ENCODE results near the gene IQCK.

IQCK gene

GRCh38 chr16:19885451-19886072, 167.5 kb downstream of the IQCK start:
- peak overlapping the region; percentile 59 for H3K4me3 ChIP-seq (ENCODE audit: control insufficient read depth, low read depth, low read length)
- no peak for TF ChIP-seq CTCF (IDR thresholded peaks at IDR 0.05; ENCODE audit: control insufficient read depth, insufficient read depth, low read depth, low read length, missing control alignments)

DNA sequence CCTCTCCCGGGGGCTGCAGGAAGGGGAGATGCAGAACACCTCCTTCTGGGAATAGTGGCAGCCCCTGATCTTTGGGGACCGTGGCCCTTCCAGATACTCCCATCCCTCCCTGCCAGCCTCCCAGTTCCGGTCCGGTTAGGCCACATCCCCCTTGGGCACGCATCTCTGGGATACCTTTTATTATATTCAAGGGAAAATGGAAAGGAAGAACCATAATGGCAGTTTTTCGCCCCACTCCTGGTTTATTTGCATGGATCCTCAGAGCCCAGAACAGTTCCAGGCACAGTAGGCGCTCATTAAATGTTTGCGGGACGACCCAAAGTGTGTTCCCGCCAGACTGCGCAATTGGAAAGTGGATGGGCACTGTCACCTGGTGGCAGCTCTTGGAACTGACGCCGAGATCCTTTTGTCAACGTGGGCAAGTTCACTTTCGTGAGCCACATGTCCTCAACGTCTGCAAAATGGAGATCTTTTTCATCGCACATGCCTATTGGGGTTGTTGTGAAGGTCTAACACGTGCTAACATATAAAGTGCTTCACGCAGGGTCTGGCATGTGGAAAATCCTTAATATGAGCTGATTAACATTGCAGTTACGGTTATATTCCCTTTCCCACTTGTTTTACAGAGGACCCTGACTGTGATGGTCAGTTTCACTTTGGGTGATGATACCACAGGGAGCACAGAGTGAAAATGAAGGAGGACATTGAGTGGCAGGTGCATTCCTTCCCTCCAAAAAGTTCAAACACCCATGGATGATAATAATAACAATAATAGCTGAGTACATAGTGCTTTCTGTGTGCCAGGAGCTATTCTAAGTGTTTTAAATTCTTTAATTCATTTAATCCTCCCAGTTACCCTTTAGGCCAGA, 168.2 kb downstream of the IQCK start:
- peak; percentile 100 for TF ChIP-seq CTCF (IDR thresholded peaks at IDR 0.05; ENCODE audit: control insufficient read depth, insufficient read depth, low read depth, low read length, missing control alignments)
- DNase-seq (ENCODE audit: low read depth), result peak; percentile 17
- H3K4me3 ChIP-seq (ENCODE audit: control insufficient read depth, low read depth, low read length), result no peak overlapping the region

More at GRCh38 chr16:19885451-19886072, 167.5 kb downstream of the IQCK start:
- no peak for DNase-seq (ENCODE audit: low read depth)

GRCh38 chr16:19888834-19889233, 170.8 kb downstream of the IQCK start:
- TF ChIP-seq CTCF (IDR thresholded peaks at IDR 0.05; ENCODE audit: control insufficient read depth, insufficient read depth, low read depth, low read length, missing control alignments), result no peak
- no peak for DNase-seq (ENCODE audit: low read depth)
- no peak overlapping the region for H3K4me3 ChIP-seq (ENCODE audit: control insufficient read depth, low read depth, low read length)

- TF ChIP-seq CTCF (IDR thresholded peaks at IDR 0.05; ENCODE audit: control insufficient read depth, insufficient read depth, low read depth, low read length, missing control alignments), result no peak
- no peak for DNase-seq (ENCODE audit: low read depth)
- H3K4me3 ChIP-seq (ENCODE audit: control insufficient read depth, low read depth, low read length), result no peak overlapping the region
Observed at GRCh38 chr16:19890901-19891300, 172.8 kb downstream of the IQCK start.

- H3K4me3 ChIP-seq (ENCODE audit: control insufficient read depth, low read depth, low read length), result no peak overlapping the region
- TF ChIP-seq CTCF (IDR thresholded peaks at IDR 0.05; ENCODE audit: control insufficient read depth, insufficient read depth, low read depth, low read length, missing control alignments), result no peak
Observed at GRCh38 chr16:19892902-19893301, 174.8 kb downstream of the IQCK start.

DNA sequence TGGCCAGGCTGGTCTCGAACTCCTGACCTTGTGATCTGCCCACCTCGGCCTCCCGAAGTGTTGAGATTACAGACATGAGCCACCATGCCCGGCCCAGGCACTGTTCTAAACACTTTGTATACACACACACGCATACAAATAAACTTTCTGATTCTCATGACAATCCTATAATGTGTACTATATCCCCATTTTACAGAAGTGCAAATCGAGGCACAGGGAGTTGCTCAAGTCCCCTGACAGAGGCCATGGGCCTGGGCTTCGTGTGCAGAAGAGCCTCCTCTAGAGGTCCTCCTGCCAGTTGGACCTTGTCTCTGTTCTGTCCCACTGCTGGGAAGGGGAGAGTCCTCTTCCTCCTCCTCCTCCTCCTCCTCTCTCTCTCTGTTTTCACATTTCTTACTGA, 176.5 kb downstream of the IQCK start:
- no peak overlapping the region for H3K4me3 ChIP-seq (ENCODE audit: control insufficient read depth, low read depth, low read length)
- TF ChIP-seq CTCF (IDR thresholded peaks at IDR 0.05; ENCODE audit: control insufficient read depth, insufficient read depth, low read depth, low read length, missing control alignments), result no peak
- DNase-seq (ENCODE audit: low read depth), result no peak

More at GRCh38 chr16:19892902-19893301, 174.8 kb downstream of the IQCK start:
- no peak for DNase-seq (ENCODE audit: low read depth)

All from AG09309 (cell line).